Measurements from ENCODE around the gene PMEPA1.

DNA sequence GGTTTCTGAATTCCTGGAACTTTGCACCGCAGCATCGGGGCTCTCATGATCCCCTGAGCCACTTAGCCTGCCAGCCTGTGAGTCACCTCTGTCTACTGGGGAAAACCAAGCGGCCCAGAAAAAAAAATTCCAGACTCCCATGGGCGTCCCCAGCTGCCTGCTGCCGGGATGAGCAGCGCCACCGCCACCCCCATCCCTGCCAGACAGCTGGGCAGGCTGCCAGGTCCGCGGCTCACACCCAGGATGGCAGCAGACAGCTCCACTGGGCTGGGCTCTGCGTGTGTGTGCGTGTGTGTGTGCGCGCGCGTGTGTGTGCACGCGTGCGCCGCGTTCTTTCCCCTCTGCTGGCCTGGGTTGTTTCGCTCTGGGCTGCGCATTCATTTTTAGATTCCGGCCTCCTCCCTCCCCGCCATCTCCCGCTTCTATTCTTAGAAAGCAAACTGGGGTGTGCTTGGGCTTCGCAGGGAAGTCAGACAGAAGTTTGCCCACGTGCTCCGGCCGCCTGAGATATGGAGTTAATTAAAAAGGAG lies 38.9 kb upstream of the PMEPA1 start:
- TF ChIP-seq POLR2A (IDR thresholded peaks at IDR 0.05; ENCODE audit: low read length) (no peak), GATA1 (IDR thresholded peaks at IDR 0.05; ENCODE audit: low read depth, low read length) (no peak)

Measured in erythroblast (primary cell).